Lower leg skin (tissue), 3 donors: ENCODE data around the gene VSIR.

Source experiments
- POLR2A ChIP-seq, 2 donors: fragments of 450-650 bp; IDR thresholded peaks; one replicate each; pipeline ENCODE4 v1.6.1; 2016 to 2017; ENCODE audit warnings: antibody characterized with exemption in 2 of 2, mild to moderate bottlenecking in 1 of 2, moderate library complexity in 1 of 2
- TF ChIP-seq, protein P1 (sequence below), 3 donors: fragments of 450-650 bp; IDR thresholded peaks; one replicate each; pipeline ENCODE4 v1.5.1; 2016; ENCODE audit warnings: antibody characterized with exemption in 3 of 3, mild to moderate bottlenecking in 3 of 3, moderate library complexity in 2 of 3

DNA sequence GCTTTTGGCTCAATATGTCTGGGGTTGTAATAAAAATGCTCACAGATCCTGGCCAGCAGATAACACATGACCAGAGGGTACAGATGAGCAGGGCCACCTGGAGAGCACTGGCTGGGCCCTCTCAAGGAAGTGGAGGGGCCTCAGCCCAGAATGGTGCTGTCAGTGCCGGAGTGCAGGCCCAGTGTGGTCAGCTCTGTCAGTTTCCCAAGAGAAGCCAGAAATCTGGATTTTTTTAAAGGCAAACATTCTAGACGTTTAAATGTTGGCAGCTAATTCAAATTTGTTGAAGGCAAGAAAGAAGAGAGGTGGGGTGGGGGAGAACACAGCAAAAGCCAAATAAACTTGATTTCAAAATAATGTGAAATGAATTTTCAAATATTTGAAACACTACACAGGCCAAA is 55.8 kb downstream of the VSIR start:
- TF ChIP-seq, protein P1, sequence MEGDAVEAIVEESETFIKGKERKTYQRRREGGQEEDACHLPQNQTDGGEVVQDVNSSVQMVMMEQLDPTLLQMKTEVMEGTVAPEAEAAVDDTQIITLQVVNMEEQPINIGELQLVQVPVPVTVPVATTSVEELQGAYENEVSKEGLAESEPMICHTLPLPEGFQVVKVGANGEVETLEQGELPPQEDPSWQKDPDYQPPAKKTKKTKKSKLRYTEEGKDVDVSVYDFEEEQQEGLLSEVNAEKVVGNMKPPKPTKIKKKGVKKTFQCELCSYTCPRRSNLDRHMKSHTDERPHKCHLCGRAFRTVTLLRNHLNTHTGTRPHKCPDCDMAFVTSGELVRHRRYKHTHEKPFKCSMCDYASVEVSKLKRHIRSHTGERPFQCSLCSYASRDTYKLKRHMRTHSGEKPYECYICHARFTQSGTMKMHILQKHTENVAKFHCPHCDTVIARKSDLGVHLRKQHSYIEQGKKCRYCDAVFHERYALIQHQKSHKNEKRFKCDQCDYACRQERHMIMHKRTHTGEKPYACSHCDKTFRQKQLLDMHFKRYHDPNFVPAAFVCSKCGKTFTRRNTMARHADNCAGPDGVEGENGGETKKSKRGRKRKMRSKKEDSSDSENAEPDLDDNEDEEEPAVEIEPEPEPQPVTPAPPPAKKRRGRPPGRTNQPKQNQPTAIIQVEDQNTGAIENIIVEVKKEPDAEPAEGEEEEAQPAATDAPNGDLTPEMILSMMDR (IDR thresholded peaks at IDR 0.05) = no peak
- no peak for TF ChIP-seq POLR2A (IDR thresholded peaks at IDR 0.05)
